Activated T-cell treated with anti-CD3 and anti-CD28 coated beads for 24 hours (primary cell): ENCODE results near the gene HHATL.
"Not testable (repeated sequence)": the region's sequence is repeated elsewhere in the genome, so short reads cannot be mapped to it uniquely, and the experiment has no call there.

Experiments
- DNase-seq: peaks from one replicate; pipeline ENCODE4 v3.0.0-alpha.2; 2020; ENCODE audit warnings: low read depth

Gene HHATL

DNA sequence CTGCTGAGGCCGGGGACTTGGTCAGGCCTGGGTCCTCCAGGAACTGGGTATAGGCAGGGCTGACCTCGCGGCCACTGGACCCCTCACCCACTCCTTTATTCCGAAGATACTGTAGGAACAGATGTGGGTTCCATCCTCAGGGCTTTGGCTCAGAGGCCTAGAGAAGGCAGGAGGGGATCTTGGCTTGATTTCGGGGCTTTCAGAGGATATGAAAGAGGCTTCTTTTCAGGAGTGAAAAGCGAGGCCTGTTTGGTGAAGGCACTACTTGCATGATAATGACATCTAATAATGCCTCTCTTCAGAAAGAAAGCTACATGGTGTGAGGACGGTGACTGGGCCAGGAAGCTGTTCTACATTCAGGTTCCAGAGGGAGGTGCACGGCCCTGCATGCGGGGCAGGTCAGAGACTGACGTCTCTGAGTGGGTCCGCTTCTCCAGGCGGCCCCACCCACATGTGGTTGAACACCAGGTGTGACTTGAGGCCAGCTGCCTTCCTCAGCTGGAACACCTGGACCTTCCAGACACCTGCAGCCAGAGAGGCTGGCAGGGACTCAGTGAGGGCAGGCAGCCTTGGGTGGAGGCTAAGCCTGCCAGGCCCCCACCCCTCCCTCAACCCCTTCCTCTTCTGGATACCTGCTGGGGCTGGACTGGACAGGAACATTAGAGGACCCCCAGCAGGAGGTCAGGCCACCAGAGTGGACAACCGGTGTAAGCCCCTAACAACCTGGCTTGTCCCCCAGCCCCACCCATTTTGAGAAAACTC lies 31.1 kb upstream of the HHATL start:
- DNase-seq = no peak

- DNase-seq = no peak
Observed at GRCh38 chr3:42732829-42733459, 30.3 kb upstream of the HHATL start.

- no peak for DNase-seq
Observed at GRCh38 chr3:42732196-42732828, 29.7 kb upstream of the HHATL start.

DNA sequence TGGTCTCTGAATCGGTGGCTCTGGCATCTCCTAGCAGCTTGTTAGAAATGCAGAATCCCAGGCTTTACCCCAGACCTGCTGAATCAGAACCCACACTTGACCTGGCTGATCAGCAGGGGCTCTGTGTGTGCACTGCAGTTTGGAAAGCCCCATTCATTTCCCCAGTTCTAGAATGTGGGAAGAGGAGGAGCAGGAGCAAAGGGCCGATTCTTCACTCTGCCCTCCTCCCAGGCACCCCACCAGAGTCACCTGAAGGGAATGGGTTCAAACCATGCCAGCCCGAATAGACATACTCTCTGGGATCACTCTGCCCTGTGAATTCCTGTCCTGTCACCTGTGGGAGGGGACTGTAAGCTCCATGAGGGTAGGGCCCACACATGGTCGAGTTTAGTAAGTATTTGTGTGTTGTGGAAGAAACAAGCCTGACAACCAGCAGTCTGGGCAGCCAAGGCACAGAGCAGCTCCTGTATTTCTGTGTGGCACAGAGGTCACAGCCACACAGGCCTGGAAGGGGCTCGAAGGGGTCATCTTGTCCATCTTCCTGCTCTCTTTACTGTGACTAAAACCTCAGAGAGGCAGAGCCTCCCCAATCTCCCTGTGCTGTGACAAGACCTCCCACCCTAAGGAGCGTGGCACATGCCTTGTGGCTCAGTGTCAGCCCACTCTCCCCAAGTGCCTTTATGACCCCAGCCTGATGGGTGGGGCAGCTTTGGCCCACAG lies 29.0 kb upstream of the HHATL start:
- no peak for DNase-seq

DNA sequence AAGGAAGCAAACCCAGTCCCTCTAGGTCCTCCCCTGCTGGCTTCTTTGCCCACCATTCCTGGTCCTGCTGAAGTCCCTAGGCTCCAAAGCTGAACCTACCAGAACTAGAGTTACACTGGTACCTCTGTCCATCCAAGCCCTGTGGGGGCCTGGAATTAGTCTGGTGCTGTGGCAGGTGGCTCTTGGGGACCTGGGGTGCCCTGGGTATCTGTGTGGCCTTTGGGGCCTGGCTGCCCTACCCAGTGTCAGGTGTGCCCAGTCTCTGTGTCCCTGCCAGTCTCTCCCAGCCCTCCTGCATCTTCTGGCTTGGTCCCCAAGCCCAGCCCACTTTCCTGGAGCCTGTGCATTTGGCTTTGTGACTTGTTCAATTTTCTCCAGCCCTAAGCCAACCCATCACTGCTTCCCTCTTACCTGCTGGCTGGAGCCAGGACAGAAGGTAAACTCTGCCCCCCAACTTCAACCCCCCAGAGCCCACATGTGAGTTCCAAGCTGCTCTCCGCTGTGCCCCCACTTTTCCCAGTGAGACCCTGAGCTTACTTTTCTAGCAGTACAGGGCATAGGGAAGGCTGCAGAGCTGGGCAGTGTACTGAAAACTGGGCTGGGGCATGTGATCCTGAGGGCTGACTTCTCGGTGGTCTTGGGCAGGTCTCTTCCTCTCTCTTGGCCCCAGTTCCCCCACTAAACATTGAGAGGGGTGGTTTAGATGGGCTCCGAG lies 28.3 kb upstream of the HHATL start:
- DNase-seq = no peak

GRCh38 chr3:42730294-42730693 lies 27.7 kb upstream of the HHATL start:
- no peak for DNase-seq

DNA sequence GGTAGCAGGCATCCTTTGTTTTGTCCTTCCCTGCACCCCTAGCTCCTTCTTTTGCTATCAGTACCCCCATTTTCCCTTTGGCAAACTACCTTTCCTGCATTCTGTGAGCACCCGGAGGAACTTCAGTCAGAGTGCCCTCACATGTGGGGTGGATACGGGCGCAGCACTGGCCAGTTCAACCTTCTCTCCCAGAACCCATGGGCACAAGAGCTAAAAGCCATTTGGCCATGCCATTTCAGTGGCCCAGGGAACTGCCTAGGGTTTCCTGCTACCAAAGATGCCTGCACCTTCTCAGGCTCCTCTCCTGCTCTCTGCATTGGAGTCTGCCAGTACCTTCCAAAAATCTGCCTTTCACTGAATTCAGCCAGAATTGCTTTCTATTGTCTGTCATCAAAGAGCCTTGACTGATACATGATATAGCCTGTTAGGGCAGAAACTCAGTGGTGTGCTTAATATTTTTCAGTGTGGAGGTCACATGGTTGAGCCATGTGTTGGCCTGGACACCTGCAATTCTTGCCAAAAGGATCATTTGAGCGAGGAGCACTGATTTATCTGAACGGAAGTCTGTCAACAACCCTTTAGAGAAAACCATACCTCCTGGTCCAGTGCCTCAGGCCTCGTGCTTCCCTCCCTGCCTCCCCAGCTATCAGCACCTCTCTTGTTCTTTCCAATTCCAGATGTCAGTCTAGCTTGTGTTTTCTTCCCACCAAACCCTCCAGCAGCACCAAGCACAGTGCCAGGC lies 27.0 kb upstream of the HHATL start:
- DNase-seq = no peak

- no peak for DNase-seq
Observed at GRCh38 chr3:42728668-42729364, 26.2 kb upstream of the HHATL start.

GRCh38 chr3:42728056-42728455 lies 25.5 kb upstream of the HHATL start:
- no peak for DNase-seq

GRCh38 chr3:42725454-42725853 lies 22.9 kb upstream of the HHATL start:
- no peak for DNase-seq

GRCh38 chr3:42723219-42723618 lies 20.6 kb upstream of the HHATL start:
- no peak for DNase-seq

GRCh38 chr3:42722442-42722841 lies 19.8 kb upstream of the HHATL start:
- DNase-seq = not testable (repeated sequence)

- no peak for DNase-seq
Observed at GRCh38 chr3:42721690-42722089, 19.1 kb upstream of the HHATL start.

DNA sequence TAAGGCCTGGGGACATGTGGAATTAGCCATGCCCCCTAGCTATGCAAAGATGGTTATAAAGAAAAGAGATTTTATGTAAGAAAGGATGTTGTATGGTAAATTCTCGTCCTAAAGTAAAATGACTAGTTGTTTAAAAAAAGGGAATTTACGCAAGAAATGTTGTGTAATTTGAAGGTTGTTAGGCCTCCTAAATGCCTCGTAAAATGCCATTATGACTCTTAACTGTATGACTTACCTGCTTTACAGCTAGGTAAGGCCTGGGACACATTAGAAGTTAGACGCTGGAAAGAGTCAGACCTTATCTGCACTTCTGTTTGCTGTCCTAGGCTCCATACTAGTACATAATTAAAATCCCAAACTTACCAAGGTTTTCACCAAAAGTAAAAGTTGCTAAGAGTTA lies 17.5 kb upstream of the HHATL start:
- DNase-seq = no peak

GRCh38 chr3:42719002-42719401 lies 16.4 kb upstream of the HHATL start:
- DNase-seq = no peak

GRCh38 chr3:42718338-42718737 lies 15.7 kb upstream of the HHATL start:
- no peak for DNase-seq

DNA sequence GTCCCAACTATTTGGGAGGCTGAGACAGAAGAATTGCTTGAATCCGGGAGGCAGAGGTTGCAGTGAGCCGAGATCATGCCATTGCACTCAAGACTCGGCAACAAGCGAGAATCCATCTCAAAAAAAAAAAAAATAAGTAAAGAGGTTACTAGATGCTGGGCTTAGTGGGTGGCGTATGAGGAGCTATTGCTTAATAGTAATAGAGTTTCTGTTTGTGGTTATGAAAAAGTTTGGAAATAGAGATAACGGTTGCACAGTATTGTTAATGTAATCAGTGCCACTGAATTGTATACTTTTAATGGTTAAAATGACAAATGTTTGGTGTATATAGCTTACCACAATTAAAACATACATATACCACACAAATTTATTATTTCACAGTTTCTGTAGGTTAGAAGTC lies 14.7 kb upstream of the HHATL start:
- no peak for DNase-seq

DNA sequence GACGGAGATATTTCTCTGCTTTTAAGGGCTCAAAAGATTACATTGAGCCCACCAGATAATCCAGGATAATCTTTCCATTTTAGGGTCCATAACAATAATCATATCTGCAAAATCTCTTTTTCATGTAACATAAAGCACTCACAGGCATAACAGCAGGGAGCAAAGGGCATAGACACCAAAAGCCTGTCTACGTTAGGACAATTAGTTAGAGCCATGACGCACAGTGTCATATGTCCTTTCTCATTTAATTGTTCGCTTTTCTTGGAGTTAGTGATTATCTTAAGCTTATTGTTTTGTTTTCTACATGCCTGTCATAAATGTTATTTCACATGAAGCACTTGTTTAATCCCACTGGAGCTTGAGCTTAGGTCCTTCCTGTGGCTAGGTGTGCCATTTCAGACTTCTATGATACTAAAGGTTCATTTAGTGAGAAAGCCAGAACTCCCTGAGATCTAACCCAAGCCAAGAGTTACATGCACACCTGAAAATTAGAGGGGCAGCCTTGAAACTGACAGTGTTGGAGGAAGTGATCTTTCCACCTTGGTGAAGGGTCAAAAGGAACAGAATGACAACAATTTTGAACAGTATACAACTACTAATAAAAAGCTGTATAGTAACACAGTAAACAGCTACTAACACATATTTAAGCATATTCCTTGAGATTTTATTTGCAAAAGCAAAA lies 11.7 kb upstream of the HHATL start:
- no peak for DNase-seq

- DNase-seq = no peak
Observed at GRCh38 chr3:42713747-42714146, 11.1 kb upstream of the HHATL start.

- no peak for DNase-seq
Observed at GRCh38 chr3:42712688-42713372, 10.2 kb upstream of the HHATL start.
